Stimulated activated CD4-positive, alpha-beta T cell treated with anti-CD3 and anti-CD28 coated beads, Interleukin-15, amount 100 ng/mL, for 24 hours (primary cell): Measurements from ENCODE around the gene KRT84.

Source experiments
- DNase-seq: peaks from one replicate; pipeline ENCODE4 v3.0.0-alpha.2; 2020

Gene KRT84

GRCh38 chr12:52385226-52385702, at the start of gene KRT84:
Gene KRT84 (minus strand): TSS chr12:52385652. CDS start chr12:52385585, 67 bp downstream.
- no peak for DNase-seq

- DNase-seq, result no peak
Measured at GRCh38 chr12:52434760-52435530, 49.5 kb upstream of the KRT84 start.

GRCh38 chr12:52434081-52434733, 48.8 kb upstream of the KRT84 start, which contains the start of gene KRT75:
Gene KRT75 (minus strand): TSS chr12:52434371. CDS start chr12:52434304, 67 bp downstream.
- no peak for DNase-seq

GRCh38 chr12:52433501-52434080, 48.1 kb upstream of the KRT84 start:
- no peak for DNase-seq

GRCh38 chr12:52432559-52433207, 47.2 kb upstream of the KRT84 start:
- no peak for DNase-seq

GRCh38 chr12:52428121-52428520, 42.7 kb upstream of the KRT84 start:
- peak; percentile 7 for DNase-seq

GRCh38 chr12:52427083-52427482, 41.6 kb upstream of the KRT84 start:
- DNase-seq, result no peak

- DNase-seq, result no peak
Measured at GRCh38 chr12:52426034-52426433, 40.6 kb upstream of the KRT84 start.

- DNase-seq, result no peak
Measured at GRCh38 chr12:52425466-52425865, 40.0 kb upstream of the KRT84 start.

GRCh38 chr12:52423661-52424500, 38.4 kb upstream of the KRT84 start:
- DNase-seq, result no peak

GRCh38 chr12:52423035-52423434, 37.6 kb upstream of the KRT84 start:
- no peak for DNase-seq

- DNase-seq, result no peak
Measured at GRCh38 chr12:52419656-52420055, 34.2 kb upstream of the KRT84 start.

- no peak for DNase-seq
Measured at GRCh38 chr12:52418576-52419110, 33.2 kb upstream of the KRT84 start.

GRCh38 chr12:52417740-52418139, 32.3 kb upstream of the KRT84 start:
- DNase-seq, result no peak

- no peak for DNase-seq
Measured at GRCh38 chr12:52416795-52417194, 31.3 kb upstream of the KRT84 start.

GRCh38 chr12:52415870-52416750, 30.7 kb upstream of the KRT84 start:
- no peak for DNase-seq

GRCh38 chr12:52414936-52415335, 29.5 kb upstream of the KRT84 start:
- no peak for DNase-seq

- DNase-seq, result no peak
Measured at GRCh38 chr12:52413782-52414345, 28.4 kb upstream of the KRT84 start.

- no peak for DNase-seq
Measured at GRCh38 chr12:52413202-52413601, 27.8 kb upstream of the KRT84 start.

GRCh38 chr12:52411815-52412214, 26.4 kb upstream of the KRT84 start:
- DNase-seq, result no peak
